GM23338 (cell line): ENCODE results near the gene ABCA13. TPM values are rescaled to one million over a fixed set of nuclear protein-coding genes. Genes with fewer than 3 reads are reported as not detected.

Experiments used
- ATAC-seq: fragments of 200-7000 bp; cut with Tn5 transposase; 3 replicates; pipeline ENCODE4 v1.9.1; 2020
- DNase-seq: peaks from one replicate; pipeline ENCODE4 v3.0.0-alpha.2; 2015; ENCODE audit warnings: low spot score
- H2AFZ ChIP-seq: fragments of 200-600 bp; sonication (generic); 2 replicates; pipeline ENCODE4 v1.8.0; 2016; ENCODE audit warnings: antibody characterized with exemption, mild to moderate bottlenecking, moderate library complexity
- H3F3A ChIP-seq: fragments of 200-600 bp; sonication (generic); replicated peaks from 2 replicates; pipeline ENCODE4 v1.8.0; 2017; ENCODE audit warnings: antibody characterized with exemption, mixed run types, low read depth
- H3K27ac ChIP-seq: fragments of 200-600 bp; sonication (generic); 2 replicates; pipeline ENCODE4 v1.6.1; 2016; ENCODE audit warnings: low read depth
- H3K27me3 ChIP-seq: fragments of 200-600 bp; sonication (generic); 2 replicates; pipeline ENCODE4 v1.8.0; 2016; ENCODE audit warnings: mild to moderate bottlenecking, mixed run types, moderate library complexity; ENCODE audit not compliant: insufficient read depth
- H3K36me3 ChIP-seq: fragments of 200-600 bp; sonication (generic); 2 replicates; pipeline ENCODE4 v1.8.0; 2016; ENCODE audit warnings: mild to moderate bottlenecking; ENCODE audit not compliant: insufficient read depth
- H3K4me1 ChIP-seq: fragments of 200-600 bp; sonication (generic); 2 replicates; pipeline ENCODE4 v1.8.0; 2016; ENCODE audit warnings: mild to moderate bottlenecking, moderate library complexity; ENCODE audit not compliant: insufficient read depth
- H3K4me2 ChIP-seq: fragments of 200-600 bp; sonication (generic); 2 replicates; pipeline ENCODE4 v1.7.1; 2017; ENCODE audit warnings: mixed run types
- H3K4me3 ChIP-seq: fragments of 200-600 bp; sonication (generic); 2 replicates; pipeline ENCODE4 v1.6.1; 2016; ENCODE audit warnings: mixed run types
- H3K79me2 ChIP-seq: fragments of 200-600 bp; sonication (generic); replicated peaks from 2 replicates; pipeline ENCODE4 v1.8.0; 2017; ENCODE audit warnings: mild to moderate bottlenecking; ENCODE audit not compliant: insufficient read depth
- H3K9me2 ChIP-seq: fragments of 200-600 bp; sonication (generic); 2 replicates; pipeline ENCODE4 v1.8.0; 2017; ENCODE audit not compliant: insufficient read depth
- H4K20me1 ChIP-seq: fragments of 200-600 bp; sonication (generic); replicated peaks from 2 replicates; pipeline ENCODE4 v1.8.0; 2017; ENCODE audit warnings: mild to moderate bottlenecking; ENCODE audit not compliant: insufficient read depth
- H3K27ac Mint-ChIP-seq: 2 replicates; pipeline ENCODE4 v1.8.0; 2020; ENCODE audit warnings: inconsistent platforms, mild to moderate bottlenecking, moderate library complexity, mixed read lengths
- H3K27me3 Mint-ChIP-seq: 3 replicates; pipeline ENCODE4 v1.8.0; 2022; ENCODE audit warnings: low read depth, mild to moderate bottlenecking, moderate library complexity, mixed read lengths, inconsistent platforms; ENCODE audit not compliant: insufficient read depth, poor library complexity
- H3K36me3 Mint-ChIP-seq: 3 replicates; pipeline ENCODE4 v1.8.0; 2021; ENCODE audit warnings: low read depth, mild to moderate bottlenecking, inconsistent platforms, moderate library complexity, mixed read lengths
- H3K4me1 Mint-ChIP-seq: 3 replicates; pipeline ENCODE4 v1.8.0; 2020; ENCODE audit warnings: mild to moderate bottlenecking, inconsistent platforms, mixed read lengths
- H3K4me3 Mint-ChIP-seq: 3 replicates; pipeline ENCODE4 v1.8.0; 2021; ENCODE audit warnings: moderate library complexity, mild to moderate bottlenecking, inconsistent platforms, mixed read lengths
- H3K9me3 Mint-ChIP-seq: 3 replicates; pipeline ENCODE4 v1.8.0; 2020; ENCODE audit warnings: moderate library complexity, mild to moderate bottlenecking, inconsistent platforms, mixed read lengths
- CREB1 ChIP-seq: fragments of 250-450 bp; sonication (Bioruptor Pico); IDR thresholded peaks from 2 replicates; pipeline ENCODE4 v1.5.0; 2020; ENCODE audit warnings: low read depth, mild to moderate bottlenecking, moderate library complexity
- EZH2 ChIP-seq: fragments of 200-600 bp; sonication (generic); IDR thresholded peaks from one replicate; pipeline ENCODE4 v1.8.0; 2017; ENCODE audit warnings: antibody characterized with exemption, mild to moderate bottlenecking, low read depth; ENCODE audit not compliant: unreplicated experiment
- EZH2phosphoT487 ChIP-seq: fragments of 200-600 bp; sonication (generic); IDR thresholded peaks from one replicate; pipeline ENCODE4 v1.8.1; 2018; ENCODE audit warnings: antibody characterized with exemption; ENCODE audit not compliant: unreplicated experiment
- NANOG ChIP-seq: IDR thresholded peaks from 2 replicates; pipeline ENCODE4 v1.6.1; 2016; ENCODE audit warnings: antibody characterized with exemption, borderline replicate concordance
- POLR2AphosphoS5 ChIP-seq: IDR thresholded peaks from 2 replicates; pipeline ENCODE4 v1.6.1; 2016; ENCODE audit warnings: antibody characterized with exemption, low read depth
- ZNF114 ChIP-seq: fragments of 250-450 bp; sonication (Bioruptor Pico); IDR thresholded peaks from 2 replicates; pipeline ENCODE4 v1.5.0; 2020; ENCODE audit warnings: mild to moderate bottlenecking, moderate library complexity
- ZNF331 ChIP-seq: fragments of 250-450 bp; sonication (Bioruptor Pico); IDR thresholded peaks from 2 replicates; pipeline ENCODE4 v1.5.0; 2020; ENCODE audit warnings: low read depth, mild to moderate bottlenecking, moderate library complexity
- polyA plus RNA-seq: library from polyadenylated mRNA; unstranded; fragments of >200 nt; fragmentation: Nextera tagmentation; extraction: Ambion mirVana; gene quantifications from 2 replicates; pipeline ENCODE4 v1.2.1, GENCODE V29; 2016
- total RNA-seq: library from RNA; depleted of rRNA; stranded (reverse); fragments of >200 nt; shearing (Covaris generic); gene quantifications from 2 replicates; pipeline ENCODE4 v1.2.3, GENCODE V29; 2014
- TF ChIP-seq, protein P1 (sequence below), 2 experiments: fragments of 200-600 bp in 1 of 2; sonication (generic) in 1 of 2; conservative IDR thresholded peaks; 2 replicates each; pipeline versions ENCODE4 v1.5.1 to v1.6.1; 2016 to 2017; ENCODE audit warnings: antibody characterized with exemption in 2 of 2, low read depth in 2 of 2, mild to moderate bottlenecking in 2 of 2, moderate library complexity in 1 of 2
- TF ChIP-seq, protein P2 (sequence below): IDR thresholded peaks from one replicate; pipeline ENCODE4 v1.6.1; 2018; ENCODE audit warnings: antibody characterized with exemption; ENCODE audit not compliant: unreplicated experiment

Gene ABCA13
- total and polyA plus RNA-seq, 2 experiments from 2014 or later: 0.21 TPM; not detected in 1

DNA sequence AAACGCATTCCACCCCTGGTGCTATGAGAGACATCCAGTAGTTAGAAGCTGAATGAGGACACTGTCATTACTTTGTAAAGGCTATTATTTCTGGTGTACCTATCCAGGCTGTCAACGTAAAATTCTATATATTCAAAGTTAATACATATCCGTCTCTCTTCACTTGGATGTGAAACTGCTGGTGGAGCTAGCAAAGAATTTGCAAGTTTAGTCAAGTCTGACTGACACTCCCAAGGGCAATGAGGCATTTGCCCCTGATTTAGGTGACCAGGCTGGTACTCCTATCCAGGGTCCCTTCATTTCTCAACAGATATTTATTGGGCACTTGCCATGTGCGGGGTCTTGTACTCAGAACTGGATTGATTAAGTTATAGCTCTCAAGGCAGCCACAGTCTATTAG lies 493.0 kb downstream of the ABCA13 start:
- no peak overlapping the region for H3K4me3 Mint-ChIP-seq

DNA sequence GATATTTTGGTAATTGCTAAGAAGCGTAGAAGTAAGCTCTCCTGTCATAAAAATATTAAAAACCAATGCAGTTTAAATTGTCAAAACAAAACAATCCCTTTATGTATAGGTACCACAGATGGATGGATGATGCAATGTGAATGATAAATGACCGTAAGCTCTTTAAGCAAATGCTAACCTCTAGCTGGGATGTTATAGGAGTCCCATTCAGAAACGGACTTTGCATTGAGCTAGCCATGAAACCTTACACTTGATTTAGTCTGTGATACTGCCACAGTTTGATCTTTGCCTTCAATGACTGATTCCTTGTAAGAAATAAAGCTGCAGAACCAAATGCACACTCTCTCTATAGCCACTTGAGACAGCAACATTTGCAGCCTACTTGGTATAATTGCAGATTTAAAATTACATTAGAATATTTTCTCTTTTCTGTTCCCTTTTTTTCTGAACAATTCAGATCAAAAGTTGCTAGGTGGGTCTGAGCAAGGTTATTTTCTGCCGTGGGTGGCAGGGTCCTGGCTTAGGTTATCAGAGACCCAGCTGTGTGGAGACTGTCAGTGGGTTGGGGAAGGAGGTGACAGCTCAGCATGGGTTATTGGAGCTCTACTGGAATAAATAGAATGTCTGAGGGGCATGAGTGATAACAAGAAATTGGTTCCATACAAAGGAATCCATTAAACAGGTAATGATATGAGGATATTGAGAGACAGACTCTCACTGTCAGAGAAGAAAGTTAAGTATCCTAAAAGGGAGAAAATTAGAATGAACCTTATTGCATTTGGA lies 494.3 kb downstream of the ABCA13 start:
- TF ChIP-seq EZH2 (no peak), EZH2phosphoT487 (no peak), CREB1 (CRISPR knock-in tag) (no peak), ZNF331 (CRISPR knock-in tag) (no peak)
- H3K27me3 ChIP-seq: no peaks in the 10 kb centered on the region
- DNase-seq (no peak), ATAC-seq (no peak)
- peak overlapping the region; percentile 75 for H2AFZ ChIP-seq
- no peaks in the 10 kb centered on the region for H3K27me3 Mint-ChIP-seq
- H3K27ac Mint-ChIP-seq: no peak overlapping the region
- H3K9me2 ChIP-seq: peaks cover 4% of the 10 kb centered on the region; the same call in 1 of the 2 replicates
- H3F3A ChIP-seq: no peaks in the 10 kb centered on the region
- no peaks in the 10 kb centered on the region for H3K4me1 ChIP-seq
- H4K20me1 ChIP-seq: no peaks in the 10 kb centered on the region
- no peaks in the 10 kb centered on the region for H3K9me3 Mint-ChIP-seq
- no peak overlapping the region for H3K4me2 ChIP-seq
- H3K4me3 Mint-ChIP-seq: no peak overlapping the region
- no peaks in the 10 kb centered on the region for H3K79me2 ChIP-seq
- no peak overlapping the region for H3K4me3 ChIP-seq
- H3K27ac ChIP-seq: no peak overlapping the region
- no peaks in the 10 kb centered on the region for H3K36me3 ChIP-seq
- no peaks in the 10 kb centered on the region; the same call in 2 of the 3 replicates for H3K4me1 Mint-ChIP-seq
- H3K36me3 Mint-ChIP-seq: no peaks in the 10 kb centered on the region

More for the DNA sequence above, 493.0 kb downstream of the ABCA13 start:
- H4K20me1 ChIP-seq: no peaks in the 10 kb centered on the region
- no peaks in the 10 kb centered on the region; the same call in 2 of the 3 replicates for H3K9me3 Mint-ChIP-seq
- ATAC-seq (no peak), DNase-seq (no peak)
- no peaks in the 10 kb centered on the region for H3K27me3 Mint-ChIP-seq
- 0 out of 2 replicates have a peak, but pooled peaks cover 4% of the 10 kb centered on the region for H3K9me2 ChIP-seq
- no peaks in the 10 kb centered on the region; the same call in 2 of the 3 replicates for H3K4me1 Mint-ChIP-seq
- no peak overlapping the region for H3K27ac Mint-ChIP-seq
- H3K27ac ChIP-seq: no peak overlapping the region
- no peaks in the 10 kb centered on the region for H3K27me3 ChIP-seq
- H3K4me1 ChIP-seq: no peaks in the 10 kb centered on the region
- H3K36me3 ChIP-seq: no peaks in the 10 kb centered on the region; the same call in 1 of the 2 replicates
- no peaks in the 10 kb centered on the region for H3K79me2 ChIP-seq
- no peaks in the 10 kb centered on the region for H3F3A ChIP-seq
- no peak overlapping the region for H2AFZ ChIP-seq
- H3K36me3 Mint-ChIP-seq: no peaks in the 10 kb centered on the region
- no peak overlapping the region for H3K4me3 ChIP-seq
- no peak overlapping the region for H3K4me2 ChIP-seq
- TF ChIP-seq, protein P1, sequence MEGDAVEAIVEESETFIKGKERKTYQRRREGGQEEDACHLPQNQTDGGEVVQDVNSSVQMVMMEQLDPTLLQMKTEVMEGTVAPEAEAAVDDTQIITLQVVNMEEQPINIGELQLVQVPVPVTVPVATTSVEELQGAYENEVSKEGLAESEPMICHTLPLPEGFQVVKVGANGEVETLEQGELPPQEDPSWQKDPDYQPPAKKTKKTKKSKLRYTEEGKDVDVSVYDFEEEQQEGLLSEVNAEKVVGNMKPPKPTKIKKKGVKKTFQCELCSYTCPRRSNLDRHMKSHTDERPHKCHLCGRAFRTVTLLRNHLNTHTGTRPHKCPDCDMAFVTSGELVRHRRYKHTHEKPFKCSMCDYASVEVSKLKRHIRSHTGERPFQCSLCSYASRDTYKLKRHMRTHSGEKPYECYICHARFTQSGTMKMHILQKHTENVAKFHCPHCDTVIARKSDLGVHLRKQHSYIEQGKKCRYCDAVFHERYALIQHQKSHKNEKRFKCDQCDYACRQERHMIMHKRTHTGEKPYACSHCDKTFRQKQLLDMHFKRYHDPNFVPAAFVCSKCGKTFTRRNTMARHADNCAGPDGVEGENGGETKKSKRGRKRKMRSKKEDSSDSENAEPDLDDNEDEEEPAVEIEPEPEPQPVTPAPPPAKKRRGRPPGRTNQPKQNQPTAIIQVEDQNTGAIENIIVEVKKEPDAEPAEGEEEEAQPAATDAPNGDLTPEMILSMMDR (conservative IDR thresholded peaks at IDR 0.05; ENCODE audit: low read depth in 2 of 2): no peak

DNA sequence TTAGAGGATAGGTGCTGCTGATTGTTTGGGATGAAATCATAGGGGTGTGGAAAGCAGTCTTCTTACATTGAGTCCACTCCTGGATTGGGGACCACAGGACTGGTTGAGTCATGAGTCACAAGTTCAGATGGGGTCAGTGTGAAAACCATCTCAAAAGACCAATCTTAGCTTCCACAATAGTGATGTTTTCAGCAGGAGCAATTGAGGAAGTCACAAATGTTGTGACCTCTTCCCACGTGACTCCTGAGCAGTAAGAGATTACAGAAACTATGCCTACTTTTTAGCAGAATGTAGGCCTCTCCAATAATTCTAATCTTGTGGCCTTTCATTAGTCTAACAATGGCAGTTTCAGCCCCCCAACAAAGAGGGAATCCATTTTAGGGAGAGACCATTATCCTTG lies 496.1 kb downstream of the ABCA13 start:
- Histone ChIP-seq H3K4me2 (no peak overlapping the region), H3K79me2 (no peaks in the 10 kb centered on the region), H3K4me1 (no peaks in the 10 kb centered on the region), H2AFZ (no peak overlapping the region), H3K36me3 (no peaks in the 10 kb centered on the region), H3K9me2 (peaks cover 3% of the 10 kb centered on the region), H4K20me1 (no peaks in the 10 kb centered on the region), H3K27ac (no peak overlapping the region), H3K27me3 (no peaks in the 10 kb centered on the region), H3F3A (no peaks in the 10 kb centered on the region), H3K4me3 (no peak overlapping the region)
- no peaks in the 10 kb centered on the region for H3K36me3 Mint-ChIP-seq
- H3K4me3 Mint-ChIP-seq: no peak overlapping the region
- H3K9me3 Mint-ChIP-seq: no peaks in the 10 kb centered on the region
- no peak overlapping the region for H3K27ac Mint-ChIP-seq
- H3K4me1 Mint-ChIP-seq: no peaks in the 10 kb centered on the region; the same call in 2 of the 3 replicates
- no peak for DNase-seq
- no peaks in the 10 kb centered on the region for H3K27me3 Mint-ChIP-seq
- no peak for ATAC-seq
- no peak for TF ChIP-seq POLR2AphosphoS5
- TF ChIP-seq, protein P1 (conservative IDR thresholded peaks at IDR 0.05; ENCODE audit: low read depth in 2 of 2): no peak
- no peak for TF ChIP-seq EZH2phosphoT487
- no peak for TF ChIP-seq EZH2
- TF ChIP-seq, protein P2, sequence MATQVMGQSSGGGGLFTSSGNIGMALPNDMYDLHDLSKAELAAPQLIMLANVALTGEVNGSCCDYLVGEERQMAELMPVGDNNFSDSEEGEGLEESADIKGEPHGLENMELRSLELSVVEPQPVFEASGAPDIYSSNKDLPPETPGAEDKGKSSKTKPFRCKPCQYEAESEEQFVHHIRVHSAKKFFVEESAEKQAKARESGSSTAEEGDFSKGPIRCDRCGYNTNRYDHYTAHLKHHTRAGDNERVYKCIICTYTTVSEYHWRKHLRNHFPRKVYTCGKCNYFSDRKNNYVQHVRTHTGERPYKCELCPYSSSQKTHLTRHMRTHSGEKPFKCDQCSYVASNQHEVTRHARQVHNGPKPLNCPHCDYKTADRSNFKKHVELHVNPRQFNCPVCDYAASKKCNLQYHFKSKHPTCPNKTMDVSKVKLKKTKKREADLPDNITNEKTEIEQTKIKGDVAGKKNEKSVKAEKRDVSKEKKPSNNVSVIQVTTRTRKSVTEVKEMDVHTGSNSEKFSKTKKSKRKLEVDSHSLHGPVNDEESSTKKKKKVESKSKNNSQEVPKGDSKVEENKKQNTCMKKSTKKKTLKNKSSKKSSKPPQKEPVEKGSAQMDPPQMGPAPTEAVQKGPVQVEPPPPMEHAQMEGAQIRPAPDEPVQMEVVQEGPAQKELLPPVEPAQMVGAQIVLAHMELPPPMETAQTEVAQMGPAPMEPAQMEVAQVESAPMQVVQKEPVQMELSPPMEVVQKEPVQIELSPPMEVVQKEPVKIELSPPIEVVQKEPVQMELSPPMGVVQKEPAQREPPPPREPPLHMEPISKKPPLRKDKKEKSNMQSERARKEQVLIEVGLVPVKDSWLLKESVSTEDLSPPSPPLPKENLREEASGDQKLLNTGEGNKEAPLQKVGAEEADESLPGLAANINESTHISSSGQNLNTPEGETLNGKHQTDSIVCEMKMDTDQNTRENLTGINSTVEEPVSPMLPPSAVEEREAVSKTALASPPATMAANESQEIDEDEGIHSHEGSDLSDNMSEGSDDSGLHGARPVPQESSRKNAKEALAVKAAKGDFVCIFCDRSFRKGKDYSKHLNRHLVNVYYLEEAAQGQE: no peak
- TF ChIP-seq ZNF114 (CRISPR knock-in tag): no peak
- TF ChIP-seq NANOG: no peak
- no peak for TF ChIP-seq CREB1 (CRISPR knock-in tag)
